Choroid plexus epithelial cell (primary cell): ENCODE results near the gene C4BPA.

Source experiments
- DNase-seq: peaks from one replicate; pipeline ENCODE4 v3.0.0-alpha.2; 2010; ENCODE audit warnings: low read depth
- H3K4me3 ChIP-seq: 2 replicates; pipeline ENCODE4 v1.5.1; 2011; ENCODE audit warnings: low read depth, mild to moderate bottlenecking, control low read depth, low read length, moderate library complexity
- TF ChIP-seq, protein P1 (sequence below): conservative IDR thresholded peaks from 2 replicates; pipeline ENCODE4 v1.5.1; 2011; ENCODE audit warnings: low read depth, mild to moderate bottlenecking, control low read depth, inconsistent platforms, low read length, moderate library complexity

Gene C4BPA

DNA sequence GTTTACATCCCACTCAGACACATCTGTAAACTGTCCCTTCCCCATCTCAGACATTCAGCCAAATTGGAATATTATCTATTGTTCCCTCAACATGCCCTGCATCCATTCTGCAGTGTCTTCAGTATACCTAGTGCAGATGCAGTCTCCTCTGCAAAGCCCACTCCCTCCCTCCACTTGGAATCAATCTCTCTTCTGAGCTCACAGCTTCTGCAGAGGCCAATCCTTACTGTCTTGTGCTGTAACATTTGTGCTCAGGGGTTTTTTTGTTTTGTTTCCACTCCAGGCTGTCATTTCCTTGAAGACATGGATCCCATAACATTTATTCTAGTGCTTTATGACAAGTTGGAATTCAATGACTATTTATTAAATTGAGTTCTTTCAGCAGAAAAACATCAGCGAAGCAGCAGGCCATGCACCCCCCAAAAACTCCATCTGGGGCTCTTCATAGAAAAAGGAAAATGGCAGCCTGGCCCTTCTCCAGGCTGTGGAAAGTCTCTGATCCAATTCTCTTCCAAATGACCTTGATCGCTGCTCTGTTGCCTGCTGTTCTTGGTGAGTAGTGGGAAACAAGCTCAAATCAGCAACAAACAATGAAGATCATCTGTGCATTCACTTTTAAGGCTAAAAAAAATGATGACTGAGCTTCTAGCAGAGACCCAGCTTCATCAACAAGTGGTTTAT lies 8.7 kb downstream of the C4BPA start:
- H3K4me3 ChIP-seq = no peak overlapping the region
- TF ChIP-seq, protein P1, sequence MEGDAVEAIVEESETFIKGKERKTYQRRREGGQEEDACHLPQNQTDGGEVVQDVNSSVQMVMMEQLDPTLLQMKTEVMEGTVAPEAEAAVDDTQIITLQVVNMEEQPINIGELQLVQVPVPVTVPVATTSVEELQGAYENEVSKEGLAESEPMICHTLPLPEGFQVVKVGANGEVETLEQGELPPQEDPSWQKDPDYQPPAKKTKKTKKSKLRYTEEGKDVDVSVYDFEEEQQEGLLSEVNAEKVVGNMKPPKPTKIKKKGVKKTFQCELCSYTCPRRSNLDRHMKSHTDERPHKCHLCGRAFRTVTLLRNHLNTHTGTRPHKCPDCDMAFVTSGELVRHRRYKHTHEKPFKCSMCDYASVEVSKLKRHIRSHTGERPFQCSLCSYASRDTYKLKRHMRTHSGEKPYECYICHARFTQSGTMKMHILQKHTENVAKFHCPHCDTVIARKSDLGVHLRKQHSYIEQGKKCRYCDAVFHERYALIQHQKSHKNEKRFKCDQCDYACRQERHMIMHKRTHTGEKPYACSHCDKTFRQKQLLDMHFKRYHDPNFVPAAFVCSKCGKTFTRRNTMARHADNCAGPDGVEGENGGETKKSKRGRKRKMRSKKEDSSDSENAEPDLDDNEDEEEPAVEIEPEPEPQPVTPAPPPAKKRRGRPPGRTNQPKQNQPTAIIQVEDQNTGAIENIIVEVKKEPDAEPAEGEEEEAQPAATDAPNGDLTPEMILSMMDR = no peak
- no peak for DNase-seq

DNA sequence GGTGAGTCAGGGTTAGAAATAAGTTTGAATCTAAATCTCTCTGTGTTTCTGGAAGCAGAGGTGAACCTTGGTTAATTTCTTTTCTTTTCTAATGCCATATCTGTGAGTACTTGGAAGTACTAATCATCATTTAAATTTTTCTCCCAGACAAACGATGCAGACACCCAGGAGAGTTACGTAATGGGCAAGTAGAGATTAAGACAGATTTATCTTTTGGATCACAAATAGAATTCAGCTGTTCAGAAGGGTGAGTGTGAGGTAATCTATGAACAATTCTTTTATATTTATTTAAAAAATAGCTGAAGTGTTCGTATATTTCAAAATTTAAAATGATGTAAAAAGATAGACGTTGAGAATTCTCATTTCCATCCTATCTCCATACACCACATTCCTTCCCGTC lies 11.2 kb downstream of the C4BPA start:
- no peak overlapping the region for H3K4me3 ChIP-seq
- DNase-seq = peak; percentile 8
- TF ChIP-seq, protein P1 = no peak

DNA sequence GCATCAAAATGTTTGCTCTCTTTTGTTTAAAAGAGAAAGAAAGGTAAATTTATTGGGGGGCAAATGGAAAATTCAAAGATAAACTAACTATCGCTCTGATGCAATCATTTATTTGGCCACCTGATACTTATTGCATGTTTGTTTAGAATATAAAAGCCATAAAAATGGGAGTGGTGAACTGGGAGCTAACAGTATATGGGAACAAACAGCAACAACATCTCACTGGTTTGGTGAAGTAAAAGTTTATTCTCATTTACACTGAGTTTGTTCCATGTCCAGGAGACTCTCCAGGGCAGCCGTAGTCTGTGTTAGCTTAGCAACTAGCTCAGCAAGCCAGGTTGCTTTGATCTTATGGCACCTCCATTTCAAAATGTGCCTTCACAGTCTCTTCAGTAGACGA lies 20.4 kb downstream of the C4BPA start:
- DNase-seq = no peak
- no peak overlapping the region for H3K4me3 ChIP-seq
- TF ChIP-seq, protein P1 = no peak

DNA sequence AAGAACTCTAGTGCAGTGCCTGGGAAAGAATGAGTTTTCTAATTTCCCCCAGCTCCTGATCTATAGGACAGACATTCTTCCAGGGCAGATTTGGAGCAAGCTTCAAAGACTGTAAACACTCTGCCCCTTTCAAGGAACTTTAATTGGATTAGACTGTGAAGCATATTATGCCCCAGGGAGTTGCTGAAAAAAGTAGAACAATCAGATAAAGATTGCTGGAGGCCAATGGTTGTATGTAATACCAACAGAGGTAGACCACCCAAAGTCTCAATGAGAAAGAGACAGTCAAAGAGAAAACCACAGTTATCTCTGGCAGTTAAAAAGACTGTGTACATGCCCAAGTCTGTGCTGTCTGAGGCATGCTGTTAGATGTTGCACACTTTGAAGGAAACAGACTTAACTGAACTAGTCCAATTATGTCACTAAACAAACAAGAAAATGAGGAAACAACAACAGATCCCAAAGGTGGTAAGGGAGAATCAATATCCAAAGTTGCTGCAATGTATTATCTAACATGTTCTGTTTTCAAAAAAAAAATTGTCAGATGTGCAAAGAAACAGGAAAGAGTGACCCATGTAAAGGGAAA lies 24.4 kb downstream of the C4BPA start:
- DNase-seq = no peak
- TF ChIP-seq, protein P1 = no peak
- H3K4me3 ChIP-seq = no peak overlapping the region

DNA sequence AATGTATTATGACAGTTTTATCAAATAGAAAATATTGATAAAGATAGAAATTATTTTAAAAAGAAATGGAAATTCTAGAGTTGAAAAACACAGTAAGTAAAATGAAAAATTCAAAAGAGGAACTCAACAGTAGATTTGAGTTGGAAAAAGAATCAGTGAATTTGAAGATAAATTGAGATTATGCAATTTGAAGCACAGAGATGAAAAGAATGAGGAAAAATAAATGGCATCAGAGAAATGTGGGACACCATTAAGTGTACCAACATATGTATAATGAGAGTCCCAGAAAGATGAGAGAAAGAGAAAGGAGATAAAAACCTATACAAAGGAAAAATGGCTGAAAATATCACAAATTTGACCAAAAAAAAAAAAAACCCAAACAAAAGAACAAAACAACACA lies 25.0 kb downstream of the C4BPA start:
- no peak for DNase-seq
- TF ChIP-seq, protein P1 = no peak
- no peak overlapping the region for H3K4me3 ChIP-seq

DNA sequence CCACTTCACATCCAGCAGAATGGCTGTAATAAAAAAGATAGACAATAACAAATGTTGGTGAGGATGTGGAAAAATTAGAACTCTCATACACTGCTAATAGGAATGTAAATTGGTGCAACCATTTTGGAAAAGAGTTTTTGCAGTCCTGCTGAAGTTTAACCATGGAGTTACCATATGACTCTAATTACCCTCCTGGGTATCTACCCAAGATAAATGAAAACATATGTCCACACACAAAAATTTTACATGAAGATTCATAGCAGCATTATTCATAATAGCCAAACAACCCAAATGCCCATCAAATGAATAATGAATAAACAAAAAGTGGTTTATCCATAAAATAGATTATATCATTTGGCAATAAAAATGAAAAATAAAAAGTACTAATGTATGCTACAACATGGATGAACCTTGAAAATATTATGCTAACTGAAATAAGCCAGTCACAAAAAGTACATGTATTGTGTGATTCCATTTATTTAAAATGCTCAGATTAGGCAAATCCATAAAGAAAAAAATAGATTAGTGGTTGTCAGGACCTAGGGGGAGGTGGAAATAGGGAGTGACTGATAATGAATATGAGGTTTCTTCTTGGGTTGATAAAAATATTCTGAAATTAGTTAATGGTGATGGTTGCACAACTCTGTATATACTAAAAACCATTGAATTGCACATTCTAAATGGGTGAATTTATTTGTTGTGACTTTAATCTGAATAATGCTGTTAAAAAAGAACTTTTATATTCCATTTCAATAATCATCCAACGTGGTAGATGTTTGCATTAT lies 26.4 kb downstream of the C4BPA start:
- TF ChIP-seq, protein P1 = no peak
- DNase-seq = no peak
- no peak overlapping the region for H3K4me3 ChIP-seq
